IMR-90 (cell line): ENCODE data around the gene KCNT1. TPM values are rescaled to one million over a fixed set of nuclear protein-coding genes. Genes with fewer than 3 reads are reported as not detected.

ENCODE experiments used
- ATAC-seq: fragments of 200-7000 bp; cut with Tn5 transposase; 2 replicates; pipeline ENCODE4 v1.9.1; 2020; ENCODE audit warnings: low read depth, mild to moderate bottlenecking, moderate library complexity
- BruUV-seq: library from RNA; stranded (reverse); fragments of 400-500 nt; replicated peaks from 2 replicates; lab custom pipeline; 2021; lab: Mats Ljungman, UMichigan
- CTCF ChIA-PET: fragments of 300-600 bp; formaldehyde crosslinking; extraction: SDS; loops from one replicate; lab custom pipeline; 2021; ENCODE audit warnings: antibody characterized with exemption; lab: Yijun Ruan, JAX
- POLR2A ChIA-PET: fragments of 300-600 bp; sonication (Branson Sonifier 250); formaldehyde crosslinking; loops from one replicate; lab custom pipeline; 2022; ENCODE audit warnings: antibody characterized with exemption; ENCODE audit not compliant: unreplicated experiment; lab: Charles Lee
- DNase-seq: peaks from one replicate; pipeline ENCODE4 v3.0.0; 2013
- H2AFZ ChIP-seq: replicated peaks from 2 replicates; pipeline ENCODE3; 2013; ENCODE audit warnings: low read length, mild to moderate bottlenecking; ENCODE audit not compliant: poor library complexity
- H2AK5ac ChIP-seq: 2 replicates; pipeline ENCODE4 v1.6.1; 2013; ENCODE audit warnings: low read depth, low read length, inconsistent platforms
- H2AK9ac ChIP-seq: replicated peaks from 2 replicates; pipeline ENCODE3; 2013; ENCODE audit warnings: mild to moderate bottlenecking, low read depth, low read length, moderate library complexity; ENCODE audit not compliant: poor library complexity
- H2BK120ac ChIP-seq: 2 replicates; pipeline ENCODE4 v1.6.1; 2013; ENCODE audit warnings: low read depth, low read length, inconsistent platforms
- H2BK15ac ChIP-seq: 3 replicates; pipeline ENCODE4 v1.6.1; 2013; ENCODE audit warnings: low read depth, low read length, inconsistent platforms
- H2BK20ac ChIP-seq: 2 replicates; pipeline ENCODE4 v1.6.1; 2013; ENCODE audit warnings: low read depth, mild to moderate bottlenecking, inconsistent platforms, low read length, moderate library complexity
- H2BK5ac ChIP-seq: 2 replicates; pipeline ENCODE4 v1.6.1; 2013; ENCODE audit warnings: mild to moderate bottlenecking, low read depth, low read length, inconsistent platforms; ENCODE audit not compliant: poor library complexity, severe bottlenecking
- H3K14ac ChIP-seq: replicated peaks from 2 replicates; pipeline ENCODE4 v1.6.1; 2013; ENCODE audit warnings: low read depth, low read length, inconsistent platforms
- H3K18ac ChIP-seq: 2 replicates; pipeline ENCODE4 v1.6.1; 2013; ENCODE audit warnings: low read depth, low read length, control low read depth
- H3K23ac ChIP-seq: 2 replicates; pipeline ENCODE4 v1.6.1; 2013; ENCODE audit warnings: low read depth, low read length, inconsistent platforms
- H3K27ac ChIP-seq: 2 replicates; pipeline ENCODE4 v1.5.1; 2013; ENCODE audit warnings: mild to moderate bottlenecking, control low read depth, low read length; ENCODE audit not compliant: insufficient read depth
- H3K27me3 ChIP-seq: 2 replicates; pipeline ENCODE4 v1.6.1; 2013; ENCODE audit warnings: low read length; ENCODE audit not compliant: control insufficient read depth, insufficient read depth
- H3K36me3 ChIP-seq: 2 replicates; pipeline ENCODE4 v1.6.1; 2013; ENCODE audit warnings: low read length, mixed read lengths; ENCODE audit not compliant: control insufficient read depth, insufficient read depth
- H3K4ac ChIP-seq: 2 replicates; pipeline ENCODE4 v1.6.1; 2013; ENCODE audit warnings: low read depth, low read length, inconsistent platforms
- H3K4me1 ChIP-seq: 2 replicates; pipeline ENCODE4 v1.6.1; 2013; ENCODE audit warnings: low read length, mixed read lengths; ENCODE audit not compliant: control insufficient read depth, insufficient read depth
- H3K4me2 ChIP-seq: 2 replicates; pipeline ENCODE4 v1.6.1; 2013; ENCODE audit warnings: low read depth, mild to moderate bottlenecking, control low read depth, low read length, moderate library complexity
- H3K4me3 ChIP-seq: 2 replicates; pipeline ENCODE4 v1.5.1; 2013; ENCODE audit warnings: low read depth, mild to moderate bottlenecking, control low read depth, low read length, moderate library complexity; ENCODE audit not compliant: insufficient read depth
- H3K56ac ChIP-seq: 2 replicates; pipeline ENCODE4 v1.6.1; 2013; ENCODE audit warnings: low read length, inconsistent platforms; ENCODE audit not compliant: insufficient read depth; ENCODE audit errors: extremely low read depth
- H3K79me1 ChIP-seq, 2 experiments: 2 replicates each; pipeline ENCODE4 v1.6.1; 2013; ENCODE audit warnings: low read length in 2 of 2, inconsistent platforms in 1 of 2, low read depth in 1 of 2
- H3K9ac ChIP-seq: 2 replicates; pipeline ENCODE4 v1.6.1; 2013; ENCODE audit warnings: low read depth, low read length, control low read depth
- H3K9me1 ChIP-seq: 2 replicates; pipeline ENCODE4 v1.6.1; 2013; ENCODE audit warnings: low read length, inconsistent platforms; ENCODE audit not compliant: insufficient read depth
- H3K9me3 ChIP-seq: 2 replicates; pipeline ENCODE4 v1.6.1; 2013; ENCODE audit warnings: low read length; ENCODE audit not compliant: control insufficient read depth, insufficient read depth
- H4K20me1 ChIP-seq: 2 replicates; pipeline ENCODE4 v1.6.1; 2013; ENCODE audit warnings: low read length, inconsistent platforms; ENCODE audit not compliant: insufficient read depth
- H4K5ac ChIP-seq: 2 replicates; pipeline ENCODE4 v1.6.1; 2013; ENCODE audit warnings: mild to moderate bottlenecking, low read depth, low read length, control low read depth
- H4K8ac ChIP-seq, 2 experiments: 2 replicates each; pipeline ENCODE4 v1.6.1; 2013; ENCODE audit warnings: low read depth in 2 of 2, low read length in 2 of 2, control low read depth in 1 of 2, inconsistent platforms in 1 of 2
- H4K91ac ChIP-seq: 2 replicates; pipeline ENCODE4 v1.6.1; 2013; ENCODE audit warnings: low read depth, low read length, inconsistent platforms; ENCODE audit not compliant: insufficient read depth
- CEBPB ChIP-seq: IDR thresholded peaks from 2 replicates; pipeline ENCODE4 v1.6.1; 2012; ENCODE audit warnings: low read depth, low read length, improper control_type of control experiment
- MXI1 ChIP-seq: IDR thresholded peaks from 2 replicates; pipeline ENCODE4 v1.6.1; 2012; ENCODE audit warnings: low read depth, mild to moderate bottlenecking, low read length, moderate library complexity, borderline replicate concordance
- NFE2L2 ChIP-seq: fragments of 150-350 bp; IDR thresholded peaks from 2 replicates; pipeline ENCODE4 v1.6.1; 2016; ENCODE audit warnings: low read depth, mild to moderate bottlenecking, low read length
- WGBS, 2 experiments: methylation state at CpG; one replicate each; pipeline versions ENCODE4 v1.1.5 to v1.1.7; 2013; ENCODE audit warnings: missing lambda C conversion rate in 2 of 2; ENCODE audit not compliant: insufficient read length in 1 of 2; ENCODE audit errors: extremely low coverage in 2 of 2; 5-methylcytosine and 5-hydroxymethylcytosine counted together
- dilution Hi-C: fragments of 300-500 bp; cut with HindIII; formaldehyde crosslinking; loops from one replicate; pipeline ENCODE4 v1.14.3; 2018; ENCODE audit warnings: low sequenced_read_pairs; ENCODE audit not compliant: unreplicated experiment
- in situ Hi-C: fragments of 300-500 bp; cut with MboI; formaldehyde crosslinking; loops from 3 replicates; pipeline ENCODE4 v1.14.3; 2019; ENCODE audit warnings: low sequenced_read_pairs, inconsistent platforms, mixed read lengths
- intact Hi-C: fragments of 100-400 bp; cut with micrococcal nuclease; formaldehyde crosslinking; loops from 2 replicates; pipeline ENCODE4 v1.10.0; 2022
- polyA plus RNA-seq, 3 experiments: library from polyadenylated mRNA; depleted of rRNA; stranded (reverse); fragments of >200 nt; gene quantifications; 2 replicates each; pipeline ENCODE4 v1.2.3, GENCODE V29; 2012; ENCODE audit warnings: low replicate concordance in 1 of 3
- total RNA-seq: library from RNA; depleted of rRNA; stranded (reverse); fragments of >200 nt; gene quantifications from 2 replicates; pipeline ENCODE4 v1.2.3, GENCODE V29; 2012

KCNT1 gene
- total and polyA plus RNA-seq, 2 of the 4 experiments (the other 2 are of a cell fraction), result not detected

DNA sequence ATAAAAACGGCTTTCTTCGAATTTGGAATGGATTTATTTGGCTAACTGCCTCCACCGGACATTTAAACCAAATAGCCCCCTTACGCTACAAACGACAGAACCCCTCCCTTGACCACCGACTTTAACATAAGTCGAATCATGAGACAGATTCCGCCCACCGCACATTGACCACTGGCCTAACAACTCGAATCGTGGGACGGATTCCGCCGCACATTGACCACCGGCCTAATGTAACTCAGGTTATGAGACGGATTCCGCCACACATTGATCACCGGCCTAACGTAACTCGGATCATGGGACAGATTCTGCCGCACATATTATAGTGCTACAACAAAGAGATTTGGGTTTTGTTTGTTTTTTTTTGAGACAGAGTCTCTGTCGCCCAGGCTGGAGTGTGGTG, 41.6 kb upstream of the KCNT1 start:
- Histone ChIP-seq H3K14ac (no peak overlapping the region), H4K91ac (no peak overlapping the region), H2AFZ (no peak overlapping the region), H3K9me1 (no peaks in the 10 kb centered on the region), H3K4ac (no peak overlapping the region), H2AK9ac (no peak overlapping the region), H3K18ac (no peak overlapping the region), H3K27ac (no peak overlapping the region), H2BK120ac (no peak overlapping the region), H3K27me3 (no peaks in the 10 kb centered on the region), H3K36me3 (no peaks in the 10 kb centered on the region), H2BK5ac (no peak overlapping the region), H3K4me3 (no peak overlapping the region), H3K23ac (no peak overlapping the region), H4K5ac (no peak overlapping the region), H2BK20ac (no peak overlapping the region), H3K4me2 (no peak overlapping the region), H2AK5ac (no peak overlapping the region), H2BK15ac (no peak overlapping the region), H3K9ac (no peak overlapping the region), H3K79me1 (no peaks in the 10 kb centered on the region), H4K8ac (no peak overlapping the region), H4K20me1 (no peaks in the 10 kb centered on the region), H3K4me1 (no peaks in the 10 kb centered on the region), H3K9me3 (peaks cover 5% of the 10 kb centered on the region), H3K56ac (no peak overlapping the region)
- in situ Hi-C loops, result no loop called here
- BruUV-seq, result no TSS peak
- ChIA-PET CTCF (no interaction called here), POLR2A (no interaction called here)
- DNase-seq (no peak), ATAC-seq (no peak)
- no peak for TF ChIP-seq MXI1
- no peak for TF ChIP-seq CEBPB
- TF ChIP-seq NFE2L2, result no peak
- dilution Hi-C loops, result no loop called here
- intact Hi-C loops, result no loop called here
- WGBS, 2 experiments, result 95% methylated on average over 16 of the region's 22 CpGs; no CpG with 5 or more reads in 1 of the 2 experiments
